Measurements from ENCODE around the gene NSMCE1. TPM values are rescaled to one million over a fixed set of nuclear protein-coding genes. Genes with fewer than 3 reads are reported as not detected.
"Not testable (repeated sequence)": the region's sequence is repeated elsewhere in the genome, so short reads cannot be mapped to it uniquely, and the experiment has no call there.

NSMCE1 gene
- total RNA-seq, 1 donor from 2014 or later = 49.2 TPM

DNA sequence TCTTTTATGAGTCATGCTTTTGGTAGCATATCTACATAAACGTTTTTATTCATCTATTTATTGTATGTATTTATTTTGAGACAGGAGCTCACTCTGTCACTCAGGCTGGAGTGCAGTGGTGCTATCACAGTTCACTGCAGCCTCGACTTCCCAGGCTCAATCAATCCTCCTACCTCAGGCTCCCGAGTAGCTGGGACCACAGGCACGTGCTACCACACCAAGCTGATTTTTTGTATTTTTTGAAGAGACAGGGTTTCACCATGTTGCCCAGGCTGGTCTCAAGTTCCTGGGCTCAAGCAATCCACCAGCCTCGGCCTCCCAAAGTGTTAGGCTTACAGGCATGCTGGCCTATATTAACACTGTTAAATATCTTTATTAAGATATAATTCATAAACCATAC, 24.8 kb upstream of the NSMCE1 start:
- no peaks in the 10 kb centered on the region for H3K36me3 ChIP-seq
- intact Hi-C loops (cut with DNase I) = no loop called here
- ATAC-seq = no peak
- no peaks in the 10 kb centered on the region for H3K4me1 ChIP-seq
- no peaks in the 10 kb centered on the region for H3K27me3 ChIP-seq
- no peak overlapping the region for H3K4me3 ChIP-seq
- no peak for DNase-seq
- no peaks in the 10 kb centered on the region for H3K9me3 ChIP-seq
- no peak overlapping the region for H3K27ac ChIP-seq
- TF ChIP-seq CTCF (IDR thresholded peaks at IDR 0.05) = no peak

DNA sequence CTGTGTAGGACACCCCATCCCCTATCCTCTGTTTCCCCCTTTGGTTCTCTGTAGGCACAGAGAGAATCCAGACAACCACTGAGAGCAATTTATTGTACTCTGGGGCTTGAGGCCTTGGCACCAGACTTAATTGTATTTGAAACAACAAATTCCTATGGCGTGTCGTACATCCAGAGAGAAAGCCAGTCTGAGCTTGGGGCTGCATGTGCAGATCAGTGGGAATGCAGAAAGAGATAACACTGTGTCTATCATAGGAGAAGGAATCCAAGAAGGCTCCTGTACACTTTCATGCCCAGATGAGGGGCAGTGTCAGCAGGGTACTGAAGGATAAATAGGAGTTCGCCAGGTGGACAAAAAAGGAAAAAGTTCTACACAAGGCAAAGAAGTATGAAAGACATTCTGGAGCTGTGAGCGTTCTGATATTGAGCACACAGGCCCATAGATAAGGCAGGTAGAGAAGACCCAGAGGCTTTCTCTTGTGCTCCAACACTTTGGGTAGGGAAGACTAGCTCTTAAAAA, 23.2 kb upstream of the NSMCE1 start:
- H3K27ac ChIP-seq = no peak overlapping the region
- ATAC-seq (no peak), DNase-seq (no peak)
- no peak for TF ChIP-seq CTCF (IDR thresholded peaks at IDR 0.05)
- H3K36me3 ChIP-seq = no peaks in the 10 kb centered on the region
- no peaks in the 10 kb centered on the region for H3K9me3 ChIP-seq
- H3K4me3 ChIP-seq = no peak overlapping the region
- H3K4me1 ChIP-seq = peaks cover 4% of the 10 kb centered on the region
- intact Hi-C loops (cut with DNase I) = no loop called here
- no peaks in the 10 kb centered on the region for H3K27me3 ChIP-seq

DNA sequence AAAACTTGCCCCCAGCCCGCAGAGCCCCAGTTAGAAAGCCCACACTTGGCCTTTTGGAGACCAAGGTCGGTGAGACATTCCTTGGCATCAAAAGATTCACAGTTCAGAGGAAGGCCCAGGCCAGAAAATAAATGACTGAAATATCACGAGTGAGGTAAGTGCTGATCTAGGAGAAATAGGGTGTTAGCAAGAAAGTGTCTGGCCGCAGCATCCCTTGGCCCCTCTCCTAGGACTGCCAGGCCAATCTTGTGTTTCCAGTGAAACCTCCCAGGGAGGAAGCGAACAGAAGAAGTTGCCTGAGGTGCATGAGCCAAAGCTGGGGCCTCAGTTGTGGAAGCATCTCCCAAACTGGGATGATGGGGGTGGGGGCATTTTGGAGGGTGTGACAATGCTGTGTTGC, 22.5 kb upstream of the NSMCE1 start:
- no peak for ATAC-seq
- no peak for TF ChIP-seq CTCF (IDR thresholded peaks at IDR 0.05)
- Histone ChIP-seq H3K27me3 (no peaks in the 10 kb centered on the region), H3K27ac (no peak overlapping the region), H3K9me3 (no peaks in the 10 kb centered on the region), H3K36me3 (no peaks in the 10 kb centered on the region), H3K4me3 (no peak overlapping the region), H3K4me1 (peaks cover 11% of the 10 kb centered on the region)
- DNase-seq = no peak
- intact Hi-C loops (cut with DNase I) = no loop called here

GRCh38 chr16:27290562-27290961, 22.0 kb upstream of the NSMCE1 start:
- Histone ChIP-seq H3K36me3 (no peaks in the 10 kb centered on the region), H3K4me1 (peaks cover 13% of the 10 kb centered on the region), H3K4me3 (no peak overlapping the region), H3K27me3 (no peaks in the 10 kb centered on the region), H3K9me3 (no peaks in the 10 kb centered on the region), H3K27ac (no peak overlapping the region)
- no peak for DNase-seq
- intact Hi-C loops (cut with DNase I) = no loop called here
- no peak for ATAC-seq
- TF ChIP-seq CTCF (IDR thresholded peaks at IDR 0.05) = no peak

DNA sequence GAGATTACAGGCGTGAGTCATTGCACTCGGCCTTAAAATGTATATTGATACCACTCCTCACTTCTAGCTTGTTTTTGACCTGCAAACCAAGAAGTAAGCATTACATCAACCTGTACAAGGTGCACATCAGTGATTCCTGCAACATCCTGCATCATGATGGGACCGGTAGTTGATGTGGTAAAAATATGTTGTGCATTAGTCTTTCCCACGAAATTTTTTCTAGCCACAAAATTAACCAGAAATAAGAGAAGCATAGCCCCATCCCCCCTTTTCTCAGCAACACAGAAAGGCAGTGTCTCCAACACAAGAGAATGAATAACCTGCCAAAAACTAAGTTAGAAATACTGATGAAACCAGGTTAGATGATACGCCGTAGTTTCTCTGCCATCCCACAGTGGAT, 21.1 kb upstream of the NSMCE1 start:
- ATAC-seq (no peak), DNase-seq (no peak)
- no peaks in the 10 kb centered on the region for H3K9me3 ChIP-seq
- no peaks in the 10 kb centered on the region for H3K27me3 ChIP-seq
- H3K36me3 ChIP-seq = no peaks in the 10 kb centered on the region
- no peak overlapping the region for H3K4me3 ChIP-seq
- no peak overlapping the region for H3K27ac ChIP-seq
- TF ChIP-seq CTCF (IDR thresholded peaks at IDR 0.05) = no peak
- H3K4me1 ChIP-seq = peaks cover 15% of the 10 kb centered on the region
- intact Hi-C loops (cut with DNase I) = no loop called here

GRCh38 chr16:27288313-27288712, 19.7 kb upstream of the NSMCE1 start:
- H3K27ac ChIP-seq; ATAC-seq; intact Hi-C loops (cut with DNase I); DNase-seq; H3K27me3 ChIP-seq; H3K4me3 ChIP-seq; H3K36me3 ChIP-seq; H3K9me3 ChIP-seq: not testable (repeated sequence)
- H3K4me1 ChIP-seq = peaks cover 15% of the 10 kb centered on the region
